ENCODE results near the gene LPXN.
A peak's percentile ranks its signal among the peaks of the same experiment; 100 is the strongest.

The LPXN gene

GRCh38 chr11:58575377-58576020 is at the start of gene LPXN:
Gene LPXN (minus strand): TSS chr11:58575856. CDS start chr11:58575772, 84 bp downstream.
- peak; percentile 76 for DNase-seq

DNA sequence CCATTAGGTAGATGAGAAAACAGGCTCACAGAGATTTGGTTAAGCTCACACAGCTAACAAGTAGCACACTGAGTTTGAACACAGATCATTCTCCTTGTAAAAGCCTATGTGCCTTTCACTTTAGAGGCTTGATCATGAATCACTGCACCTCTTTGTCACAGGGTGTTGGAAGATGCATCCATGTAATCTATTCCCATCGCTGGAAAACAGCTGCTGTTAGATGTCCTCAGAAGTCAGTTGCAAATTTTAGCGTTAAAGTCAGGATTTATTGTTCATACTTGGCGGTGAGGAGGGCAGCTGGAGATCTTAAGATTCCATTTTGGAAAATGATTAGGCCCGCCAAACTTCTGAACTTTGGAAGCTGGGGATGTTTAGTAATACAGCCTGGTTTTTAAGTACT is 49.4 kb upstream of the LPXN start:
- no peak for DNase-seq

DNA sequence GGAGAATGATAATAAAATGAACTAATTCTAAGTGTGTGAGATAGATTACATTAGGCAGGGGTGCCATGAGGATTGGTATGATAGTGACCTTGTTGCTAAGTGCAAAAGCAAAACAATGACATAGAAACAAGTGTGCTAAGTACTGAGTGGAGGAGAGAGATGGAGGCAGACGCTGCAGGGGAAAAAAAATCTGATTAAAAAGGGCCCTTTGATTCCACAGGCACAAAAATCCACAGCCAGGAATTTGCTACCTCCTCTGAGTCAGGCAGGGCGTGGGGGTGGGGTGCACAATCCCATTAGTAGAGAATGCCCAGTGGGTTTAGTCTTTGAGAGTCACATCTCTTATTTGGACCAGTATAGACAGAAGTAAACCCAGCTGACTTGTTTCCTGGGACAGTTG is 46.7 kb upstream of the LPXN start, which contains the start of gene CNTF:
Gene CNTF, plus strand, starts transcription at position 322 of the 400 bp plus-strand sequence. CDS start 88 bp downstream, outside the sequence.
- DNase-seq = no peak

GRCh38 chr11:58621586-58622262 is 46.1 kb upstream of the LPXN start:
- DNase-seq = no peak

GRCh38 chr11:58617976-58618557 is 42.4 kb upstream of the LPXN start:
- no peak for DNase-seq

DNA sequence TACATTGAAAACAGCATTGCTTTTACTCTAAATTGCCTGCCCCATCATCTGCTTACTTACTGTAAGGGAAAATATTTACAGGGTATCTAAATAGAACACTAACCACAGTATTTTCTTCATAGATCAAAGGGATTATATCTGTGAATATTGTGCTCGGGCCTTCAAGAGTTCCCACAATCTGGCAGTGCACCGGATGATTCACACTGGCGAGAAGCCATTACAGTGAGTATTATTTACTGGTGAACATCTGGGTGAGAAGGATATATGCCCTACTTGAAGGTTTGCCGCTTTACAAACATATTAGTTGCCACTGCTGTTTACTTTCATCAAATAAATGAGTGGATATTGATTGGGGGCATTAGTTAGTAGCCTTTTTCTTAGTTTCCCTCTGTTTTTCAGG is 40.9 kb upstream of the LPXN start:
- no peak for DNase-seq

- no peak for DNase-seq
Measured at GRCh38 chr11:58615559-58615958, 39.9 kb upstream of the LPXN start.

GRCh38 chr11:58613228-58613627 is 37.6 kb upstream of the LPXN start:
- no peak for DNase-seq

- peak; percentile 29 for DNase-seq
Measured at GRCh38 chr11:58609723-58610122, 34.1 kb upstream of the LPXN start.

DNA sequence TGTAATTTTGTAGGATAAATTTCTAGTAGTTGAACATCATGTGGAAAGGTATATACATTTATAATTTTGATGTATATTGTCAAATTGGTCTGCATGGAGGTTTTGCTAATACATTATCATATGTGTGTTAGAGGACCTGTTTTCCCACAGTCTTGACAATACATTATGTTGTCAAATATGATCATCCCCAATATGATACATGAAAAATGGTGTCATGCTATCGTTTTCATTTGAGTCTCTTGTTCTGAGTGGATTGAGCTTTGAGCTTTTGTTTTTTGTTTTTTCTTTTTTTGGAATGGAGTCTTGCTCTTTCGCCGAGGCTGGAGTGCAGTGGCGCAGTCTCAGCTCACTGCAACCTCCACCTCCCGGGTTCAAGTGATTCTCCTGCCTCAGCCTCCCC is 32.7 kb upstream of the LPXN start:
- no peak for DNase-seq

GRCh38 chr11:58606930-58607714 is 31.5 kb upstream of the LPXN start:
- DNase-seq = no peak

DNA sequence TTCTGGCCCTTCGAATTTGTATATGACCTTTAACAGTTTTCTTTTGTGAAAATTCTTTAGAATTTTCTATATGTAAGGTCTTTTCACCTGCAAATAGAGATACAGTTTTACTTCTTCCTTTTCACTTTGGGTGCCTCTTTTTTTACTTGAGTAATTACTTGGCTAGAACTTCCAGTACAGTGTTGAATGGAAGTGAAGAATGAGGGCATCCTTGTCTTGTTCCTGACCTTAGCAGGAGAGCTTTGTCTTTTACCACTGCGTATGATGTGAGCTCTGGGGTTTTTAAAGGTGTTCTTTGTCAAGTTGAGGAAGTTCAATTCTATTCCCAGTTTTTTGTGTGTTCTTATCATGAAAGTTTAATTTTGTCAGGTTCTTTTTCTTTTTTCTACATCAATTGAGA is 24.9 kb upstream of the LPXN start:
- no peak for DNase-seq

GRCh38 chr11:58597486-58598144 is 22.0 kb upstream of the LPXN start:
- no peak for DNase-seq

GRCh38 chr11:58596621-58597020 is 21.0 kb upstream of the LPXN start:
- DNase-seq = no peak

DNA sequence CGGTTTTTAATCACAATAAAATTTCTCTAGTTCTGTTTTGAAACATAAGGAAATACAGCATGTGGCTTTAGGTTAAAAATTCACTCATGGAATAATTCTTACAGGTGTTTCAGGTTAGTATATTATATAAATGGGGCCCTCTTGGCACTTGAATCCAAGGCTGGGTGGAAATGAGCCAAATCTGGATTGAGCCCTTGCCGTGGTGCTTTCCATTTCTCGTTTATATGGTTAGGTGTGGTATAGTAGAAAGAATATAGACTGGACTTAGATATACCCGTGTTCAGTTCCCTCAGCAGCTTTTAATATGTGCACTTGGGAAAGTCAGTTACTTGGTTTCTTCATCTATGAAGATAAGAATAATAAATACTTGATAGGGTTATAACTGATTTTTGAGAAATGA is 19.2 kb upstream of the LPXN start:
- no peak for DNase-seq

DNA sequence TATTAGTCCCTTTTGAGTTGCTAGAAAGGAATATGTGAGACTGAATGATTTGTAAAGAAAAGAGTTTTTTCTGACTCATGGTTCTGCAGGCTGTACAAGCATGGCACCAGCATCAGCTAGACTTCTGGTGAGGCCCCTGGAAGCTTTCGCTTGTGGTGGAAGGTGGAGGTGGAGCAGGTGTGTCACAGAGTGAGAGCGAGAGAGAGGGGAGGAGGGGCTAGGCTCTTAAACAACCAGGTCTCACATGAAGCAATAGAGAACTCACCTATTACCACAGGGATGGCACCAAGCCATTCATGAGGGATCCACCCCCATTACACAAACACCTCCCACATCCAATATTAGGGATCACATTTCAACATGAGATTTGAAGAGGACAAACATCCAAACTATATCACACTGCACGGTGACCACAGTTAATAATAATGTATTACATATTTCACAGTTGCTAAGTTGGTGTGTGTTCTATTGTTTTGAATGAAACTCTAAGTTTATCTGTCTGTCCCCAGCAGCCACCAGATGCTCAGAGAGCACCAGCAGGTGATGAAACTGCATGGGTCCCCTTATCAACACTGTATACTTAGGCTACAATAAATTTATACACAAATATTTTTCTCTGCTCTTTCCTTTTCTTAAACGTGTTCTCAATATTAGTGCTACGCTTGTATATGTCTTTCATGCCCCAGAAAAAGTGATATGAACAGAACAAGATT is 17.3 kb upstream of the LPXN start:
- DNase-seq = no peak

DNA sequence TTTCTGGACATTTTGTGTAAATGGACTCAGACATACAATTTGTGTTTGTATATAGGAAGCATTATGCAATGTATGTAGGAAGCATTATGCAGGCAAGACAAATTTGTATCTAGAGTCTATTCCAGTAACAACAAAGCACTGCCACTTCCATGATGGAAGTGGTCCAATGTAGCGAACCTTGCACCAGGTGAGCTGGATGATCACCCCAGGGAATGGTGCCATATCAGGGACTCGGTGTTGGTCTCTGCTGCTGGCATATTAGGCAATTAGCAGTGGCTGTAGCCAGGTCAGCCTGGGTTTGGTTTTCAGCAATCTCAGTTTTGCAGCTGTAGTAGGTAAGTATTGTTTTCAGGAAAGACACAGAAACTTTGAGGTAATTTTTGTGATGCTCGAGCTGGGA is 16.0 kb upstream of the LPXN start:
- no peak for DNase-seq

DNA sequence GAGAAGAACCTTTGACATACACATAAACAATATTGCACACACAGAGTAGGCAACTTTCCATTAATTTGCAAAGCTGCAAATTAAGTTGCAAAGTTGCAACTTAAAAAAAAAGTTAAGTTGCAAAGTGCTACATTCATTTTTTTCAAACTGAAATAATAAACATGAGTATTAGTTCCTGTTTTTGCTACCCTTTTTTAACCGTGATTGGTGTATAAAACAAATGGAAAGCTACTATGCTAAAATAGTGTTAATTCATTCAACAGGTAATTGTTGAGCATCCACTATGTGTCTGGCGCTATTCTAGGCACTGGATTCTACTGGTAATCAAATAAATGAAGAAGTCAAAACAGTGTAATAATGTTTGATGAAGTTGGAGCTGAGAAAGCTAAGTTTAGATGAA is 11.3 kb upstream of the LPXN start:
- DNase-seq = no peak

GRCh38 chr11:58582437-58582836 is 6.8 kb upstream of the LPXN start:
- DNase-seq = no peak

- no peak for DNase-seq
Measured at GRCh38 chr11:58580311-58580710, 4.7 kb upstream of the LPXN start.

DNA sequence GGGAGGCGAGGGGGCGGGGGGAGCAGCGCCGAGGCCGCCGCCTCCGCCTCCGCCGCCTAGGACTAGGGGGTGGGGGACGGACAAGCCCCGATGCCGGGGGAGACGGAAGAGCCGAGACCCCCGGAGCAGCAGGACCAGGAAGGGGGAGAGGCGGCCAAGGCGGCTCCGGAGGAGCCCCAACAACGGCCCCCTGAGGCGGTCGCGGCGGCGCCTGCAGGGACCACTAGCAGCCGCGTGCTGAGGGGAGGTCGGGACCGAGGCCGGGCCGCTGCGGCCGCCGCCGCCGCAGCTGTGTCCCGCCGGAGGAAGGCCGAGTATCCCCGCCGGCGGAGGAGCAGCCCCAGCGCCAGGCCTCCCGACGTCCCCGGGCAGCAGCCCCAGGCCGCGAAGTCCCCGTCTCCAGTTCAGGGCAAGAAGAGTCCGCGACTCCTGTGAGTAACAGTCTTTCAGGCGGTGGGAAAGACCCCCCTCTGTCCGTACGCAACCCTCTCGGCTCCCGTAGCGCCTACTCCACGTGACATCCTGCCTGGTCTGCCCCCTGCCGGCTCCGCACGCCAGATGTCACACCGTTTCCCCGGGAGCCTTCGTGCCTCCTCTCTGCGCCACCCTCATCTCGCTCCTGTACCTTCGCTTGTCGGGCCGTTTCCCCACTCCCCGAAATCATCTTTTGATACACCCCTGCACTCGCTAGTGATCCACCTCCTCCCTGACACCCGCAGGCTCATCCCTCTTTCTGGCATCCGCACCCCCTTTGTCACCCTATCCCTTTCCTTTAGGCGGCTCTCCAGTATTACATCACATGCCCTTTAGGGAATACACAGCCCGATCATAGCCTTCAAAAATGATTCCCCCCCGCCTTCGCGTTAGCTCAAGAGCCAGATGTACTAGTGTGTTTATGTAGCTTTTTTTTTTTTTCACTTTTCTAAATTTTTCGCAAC is 3.8 kb upstream of the LPXN start:
- DNase-seq = peak; percentile 76

All from GF-D8 (cell line).